KBM-7 (cell line): ENCODE results near the gene PXDC1.
"Not testable (repeated sequence)": the region's sequence is repeated elsewhere in the genome, so short reads cannot be mapped to it uniquely, and the experiment has no call there.

Source experiments
- DNase-seq: peaks from one replicate; pipeline ENCODE4 v3.0.0-alpha.2; 2015
- in situ Hi-C: fragments of 300-500 bp; cut with MboI; formaldehyde crosslinking; loops from 2 replicates; pipeline ENCODE4 v1.14.3; 2020; ENCODE audit warnings: low sequenced_read_pairs, low pct_unique_long_range_greater_than_20kb, mixed read lengths

The PXDC1 gene

DNA sequence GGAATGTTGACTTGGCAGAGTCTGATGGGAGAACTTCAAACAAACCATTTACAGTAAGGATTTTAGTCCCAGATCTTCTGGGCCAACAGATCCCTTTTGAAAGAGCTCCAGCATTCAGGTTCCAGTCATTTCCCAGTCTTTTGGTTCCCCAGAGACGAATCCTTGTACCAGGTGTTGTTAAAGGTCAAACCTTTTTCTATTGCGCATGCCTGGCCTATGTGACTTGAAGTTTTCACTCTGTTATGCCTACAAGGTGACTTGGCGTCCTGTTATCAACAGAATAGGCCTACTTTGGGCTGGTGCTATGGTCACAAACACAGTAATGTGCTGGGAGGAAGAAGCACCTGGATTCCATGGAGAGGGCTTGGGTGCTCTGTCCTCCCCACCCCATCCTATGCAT lies 52.3 kb downstream of the PXDC1 start:
- DNase-seq, result no peak
- in situ Hi-C loops, result no loop called here

DNA sequence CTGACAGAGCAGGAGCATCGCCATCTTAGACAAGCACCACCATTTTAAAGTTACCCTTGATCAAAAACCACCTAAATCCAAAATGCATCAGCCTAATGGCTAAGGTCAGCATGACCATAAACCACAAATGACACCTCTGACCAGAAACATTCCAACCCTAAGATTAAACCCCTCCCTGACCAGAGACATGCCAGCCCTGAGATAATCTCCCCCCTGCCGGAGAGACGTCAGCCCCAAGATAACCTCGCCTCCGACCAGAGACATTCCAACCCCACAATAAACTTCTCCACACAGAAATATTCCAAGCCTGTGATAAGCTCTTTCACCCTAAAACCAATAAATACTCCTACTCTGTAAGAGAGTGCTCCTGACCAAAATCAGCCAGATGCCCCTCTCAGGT lies 53.5 kb downstream of the PXDC1 start:
- in situ Hi-C loops, result no loop called here
- no peak for DNase-seq

DNA sequence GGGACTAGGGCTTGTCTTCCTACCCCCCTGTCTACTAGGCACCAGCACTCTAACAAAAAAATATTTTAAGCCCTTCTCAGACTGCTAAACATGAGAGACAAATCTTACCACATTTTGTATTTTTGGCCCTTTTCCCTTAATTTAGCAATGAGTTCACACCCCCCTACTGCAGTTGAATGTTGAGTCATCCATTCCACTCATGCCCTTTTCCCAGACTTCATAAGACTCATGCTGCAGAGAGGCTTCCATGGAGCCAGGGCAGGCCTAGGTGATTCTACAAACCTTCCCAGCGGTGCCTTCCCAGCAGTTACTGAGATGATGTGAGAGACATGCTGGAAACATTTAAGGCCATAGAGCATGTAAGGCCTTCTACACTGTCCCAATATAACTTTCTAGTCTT lies 53.9 kb downstream of the PXDC1 start:
- in situ Hi-C loops, result no loop called here
- no peak for DNase-seq

DNA sequence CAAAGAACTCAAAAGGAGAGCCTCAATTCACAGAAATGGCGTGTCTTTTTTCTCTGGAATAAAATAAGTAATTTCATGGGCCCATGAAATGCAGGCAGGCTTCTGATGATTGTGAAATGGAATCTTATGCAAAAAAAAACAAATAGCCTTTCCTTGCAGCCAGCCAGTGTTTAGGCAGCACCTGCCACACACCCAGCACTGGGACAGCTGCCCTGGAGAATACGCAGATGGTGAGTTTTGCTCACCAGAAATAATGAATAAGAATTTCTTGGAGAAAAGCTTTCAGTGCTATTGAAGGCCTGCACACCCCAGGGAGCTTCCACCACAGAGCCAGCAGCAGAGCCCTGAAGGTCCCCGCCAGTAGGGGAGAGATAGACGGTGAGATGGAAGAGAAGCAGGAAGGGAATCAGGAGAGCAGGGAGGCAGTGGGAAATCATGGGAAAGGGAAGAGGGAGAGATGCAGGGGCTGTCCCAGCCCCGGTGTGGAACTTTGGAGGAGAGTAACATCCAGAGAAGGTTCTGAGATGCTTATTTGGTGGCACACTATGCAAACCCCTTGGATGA lies 54.9 kb downstream of the PXDC1 start:
- in situ Hi-C loops, result no loop called here
- no peak for DNase-seq

DNA sequence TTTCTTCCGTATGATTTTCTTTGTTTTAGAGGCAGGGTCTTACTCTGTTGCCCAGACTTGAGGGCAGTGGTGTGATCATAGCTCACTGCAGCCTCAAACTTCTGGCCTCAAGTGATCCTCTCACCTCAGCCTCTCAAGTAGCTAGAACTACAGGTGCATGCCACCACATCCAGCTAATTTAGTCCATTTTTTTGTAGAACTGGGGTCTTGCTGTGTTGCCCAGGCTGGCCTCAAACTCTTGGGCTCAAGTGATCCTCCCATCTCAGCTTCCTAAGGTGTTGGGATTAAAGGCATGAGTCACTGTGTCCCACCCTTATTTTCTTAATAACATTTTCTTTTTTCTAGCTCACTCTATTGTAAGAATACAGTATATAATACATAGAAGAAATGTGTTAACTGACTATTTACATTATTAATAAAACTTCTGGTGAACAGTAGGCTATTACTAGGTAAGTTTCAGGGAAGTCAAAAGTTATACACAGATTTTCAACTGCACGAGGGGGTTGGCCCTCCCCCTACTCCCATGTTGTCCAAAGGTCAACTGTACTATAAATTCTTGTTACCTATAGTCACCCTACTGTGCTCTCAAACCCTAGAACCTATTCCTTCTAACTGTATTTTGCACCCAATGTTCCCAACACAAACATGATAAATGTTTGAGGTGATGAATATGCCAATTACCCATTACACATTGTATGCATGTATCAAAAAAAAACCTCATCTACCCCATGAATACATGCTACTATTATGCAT lies 56.3 kb downstream of the PXDC1 start:
- in situ Hi-C loops, result no loop called here
- DNase-seq, result no peak

DNA sequence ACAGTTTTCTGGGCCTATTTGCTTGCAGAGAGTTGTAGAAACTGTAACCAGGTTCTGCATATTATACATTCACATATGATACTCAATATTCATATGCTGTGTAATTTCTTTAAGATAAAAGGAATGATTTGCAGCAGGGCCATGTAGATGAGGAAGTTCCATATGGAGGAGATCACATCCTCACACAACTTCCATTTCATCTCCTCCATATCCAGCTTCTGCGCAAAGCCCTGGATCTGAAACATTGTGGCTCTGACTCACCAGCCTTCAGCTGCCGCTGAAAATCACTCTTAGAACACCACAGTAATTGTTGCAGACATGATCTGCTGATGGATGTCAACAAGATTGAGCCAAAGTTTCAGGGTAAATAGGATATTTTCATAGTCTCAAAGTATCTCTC lies 57.7 kb downstream of the PXDC1 start:
- no peak for DNase-seq
- in situ Hi-C loops, result no loop called here

DNA sequence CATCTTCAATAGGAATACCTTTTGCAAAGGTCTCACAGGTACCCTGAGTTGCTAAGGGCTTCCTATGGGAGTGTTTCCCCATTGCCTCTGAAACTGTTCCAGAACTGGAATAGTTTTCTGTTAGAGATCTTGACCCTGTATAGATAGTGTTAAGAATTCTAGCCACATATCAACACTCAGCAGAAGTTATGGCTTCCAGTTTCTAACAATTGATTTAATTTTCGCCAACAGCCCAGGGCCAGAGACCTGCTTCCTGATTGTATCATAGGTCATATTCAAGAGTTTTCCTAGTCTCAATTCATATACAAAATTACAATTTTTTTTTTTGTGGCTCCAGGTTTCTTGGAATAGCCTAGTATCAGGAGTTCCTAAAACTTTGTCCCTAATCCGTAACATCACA lies 61.0 kb downstream of the PXDC1 start:
- DNase-seq, result no peak
- in situ Hi-C loops, result no loop called here

DNA sequence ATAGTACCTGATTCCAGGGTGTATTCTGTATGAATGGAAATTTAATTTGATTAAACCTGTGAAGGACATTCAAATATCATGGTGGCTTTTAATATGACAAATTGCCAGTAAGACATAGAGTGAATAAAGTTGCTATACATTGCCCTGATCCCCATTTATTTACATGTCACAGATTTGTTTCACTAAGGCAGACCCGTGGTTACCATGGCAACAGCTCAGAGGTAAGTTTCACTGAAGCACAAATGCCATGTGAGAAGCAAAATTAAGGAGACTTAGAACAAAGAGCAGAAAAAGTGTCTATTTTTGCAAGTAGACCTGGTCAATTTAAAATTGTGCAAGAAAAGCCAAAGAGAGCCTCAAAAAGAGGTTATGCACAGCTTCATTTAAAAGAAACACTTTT lies 63.7 kb downstream of the PXDC1 start:
- in situ Hi-C loops, result no loop called here
- DNase-seq, result no peak

DNA sequence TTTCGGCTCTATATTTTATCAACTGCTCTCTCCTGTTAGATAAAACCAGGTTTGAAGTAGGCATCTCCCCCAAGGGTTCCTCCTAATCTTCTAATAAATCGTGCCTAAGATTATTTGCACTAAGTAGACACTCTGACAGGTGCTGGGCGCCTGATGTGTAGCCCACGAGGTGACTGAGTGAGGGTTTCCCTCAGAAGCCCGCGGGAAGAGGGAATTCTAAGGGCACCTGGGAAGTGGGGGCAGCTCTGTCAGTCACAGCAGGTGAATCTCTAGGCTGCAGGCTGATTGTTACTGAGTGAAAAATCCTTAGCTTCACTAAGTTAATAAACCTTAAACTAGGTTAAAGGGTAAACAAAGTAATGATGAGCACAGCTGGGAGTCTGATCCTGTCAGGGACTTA lies 68.2 kb downstream of the PXDC1 start:
- in situ Hi-C loops, result no loop called here
- DNase-seq, result no peak

DNA sequence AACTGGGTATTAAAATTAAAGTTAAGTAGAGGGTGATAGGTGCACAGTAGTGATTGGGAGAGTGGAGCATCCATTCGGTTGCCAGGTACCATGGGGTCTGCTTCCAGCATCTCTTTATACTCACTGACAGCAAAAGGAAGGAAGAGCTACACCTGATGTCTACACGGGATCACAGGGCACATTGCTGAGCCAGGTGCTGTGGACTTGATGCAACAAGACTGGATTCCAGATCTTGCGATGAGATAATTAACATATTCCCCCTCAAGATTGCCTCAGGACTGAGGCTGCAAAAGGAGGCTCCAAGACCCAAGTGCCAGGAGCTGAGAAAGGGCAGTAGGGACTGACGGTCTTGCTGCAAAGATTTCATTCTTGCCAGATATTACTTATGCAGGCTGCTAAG lies 72.6 kb downstream of the PXDC1 start:
- in situ Hi-C loops, result no loop called here
- no peak for DNase-seq

DNA sequence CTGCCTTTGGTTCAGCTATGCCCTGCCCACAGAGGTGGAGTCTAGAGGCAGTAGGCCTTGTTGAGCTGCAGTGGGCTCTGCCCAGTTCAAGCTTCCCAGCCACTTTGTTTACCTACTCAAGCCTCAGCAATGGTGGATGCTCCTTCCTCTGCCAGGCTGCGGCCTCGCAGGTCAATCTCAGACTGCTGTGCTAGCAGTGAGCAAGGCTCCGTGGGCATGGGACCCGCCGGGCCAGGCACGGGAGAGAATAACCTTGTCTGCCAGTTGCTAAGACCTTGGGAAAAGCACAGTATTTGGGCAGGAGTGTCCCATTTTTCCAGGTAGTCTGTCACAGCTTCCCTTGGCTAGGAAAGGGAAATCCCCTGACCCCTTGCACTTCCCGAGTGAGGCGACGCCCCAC lies 73.8 kb downstream of the PXDC1 start:
- in situ Hi-C loops, DNase-seq: not testable (repeated sequence)

DNA sequence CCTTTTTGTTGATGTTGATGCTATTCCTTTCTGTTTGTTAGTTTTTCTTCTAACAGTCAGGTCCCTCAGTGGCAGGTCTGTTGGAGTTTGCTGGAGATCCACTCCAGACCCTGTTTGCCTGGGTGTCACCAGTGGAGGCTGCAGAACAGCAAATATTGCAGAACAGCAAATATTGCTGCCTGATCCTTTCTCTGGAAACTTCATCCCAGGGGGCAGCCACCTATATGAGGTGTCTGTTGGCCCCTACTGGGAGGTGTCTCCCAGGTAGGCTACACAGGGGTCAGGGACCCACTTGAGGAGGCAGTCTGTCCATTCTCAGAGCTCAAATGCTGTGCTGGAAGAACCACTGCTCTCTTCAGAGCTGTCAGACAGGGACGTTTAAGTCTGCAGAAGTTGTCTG lies 74.2 kb downstream of the PXDC1 start:
- DNase-seq, in situ Hi-C loops: not testable (repeated sequence)
